ENCODE measurements around the gene GADD45G. TPM values are rescaled to one million over a fixed set of nuclear protein-coding genes. Genes with fewer than 3 reads are reported as not detected.

The GADD45G gene
- total RNA-seq, 2 donors from 2014 or later = 80.0 to 294 TPM

DNA sequence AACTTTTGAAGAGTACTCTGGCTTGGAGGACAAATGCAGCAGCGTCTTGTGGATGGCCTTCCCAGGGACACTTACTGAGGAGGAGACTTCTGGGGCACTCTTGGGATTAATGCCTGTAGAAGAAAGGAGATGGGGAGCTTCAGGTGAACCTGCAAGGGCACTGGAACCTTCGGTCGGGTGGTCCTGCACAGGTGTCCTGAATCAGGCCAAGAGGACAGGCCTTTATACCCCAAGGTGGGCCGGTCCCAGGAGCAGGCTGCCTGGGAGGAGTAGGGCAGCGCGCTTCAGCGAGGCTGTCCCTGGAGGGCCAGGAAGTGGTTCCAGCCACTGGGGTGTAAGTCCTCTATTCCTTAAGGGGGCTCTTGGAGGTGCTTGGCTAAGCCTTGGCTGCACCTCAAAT, 27.9 kb downstream of the GADD45G start:
- Histone ChIP-seq H3K9me3 (no peaks in the 10 kb centered on the region), H3K4me1 (peaks cover 0 to 15% of the 10 kb centered on the region in 2 donors), H3K27me3 (no peaks in the 10 kb centered on the region), H3K27ac (no peak overlapping the region), H3K36me3 (no peaks in the 10 kb centered on the region), H3K4me3 (no peak overlapping the region)
- TF ChIP-seq, protein P1, sequence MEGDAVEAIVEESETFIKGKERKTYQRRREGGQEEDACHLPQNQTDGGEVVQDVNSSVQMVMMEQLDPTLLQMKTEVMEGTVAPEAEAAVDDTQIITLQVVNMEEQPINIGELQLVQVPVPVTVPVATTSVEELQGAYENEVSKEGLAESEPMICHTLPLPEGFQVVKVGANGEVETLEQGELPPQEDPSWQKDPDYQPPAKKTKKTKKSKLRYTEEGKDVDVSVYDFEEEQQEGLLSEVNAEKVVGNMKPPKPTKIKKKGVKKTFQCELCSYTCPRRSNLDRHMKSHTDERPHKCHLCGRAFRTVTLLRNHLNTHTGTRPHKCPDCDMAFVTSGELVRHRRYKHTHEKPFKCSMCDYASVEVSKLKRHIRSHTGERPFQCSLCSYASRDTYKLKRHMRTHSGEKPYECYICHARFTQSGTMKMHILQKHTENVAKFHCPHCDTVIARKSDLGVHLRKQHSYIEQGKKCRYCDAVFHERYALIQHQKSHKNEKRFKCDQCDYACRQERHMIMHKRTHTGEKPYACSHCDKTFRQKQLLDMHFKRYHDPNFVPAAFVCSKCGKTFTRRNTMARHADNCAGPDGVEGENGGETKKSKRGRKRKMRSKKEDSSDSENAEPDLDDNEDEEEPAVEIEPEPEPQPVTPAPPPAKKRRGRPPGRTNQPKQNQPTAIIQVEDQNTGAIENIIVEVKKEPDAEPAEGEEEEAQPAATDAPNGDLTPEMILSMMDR (IDR thresholded peaks at IDR 0.05) = no peak
- no peak for DNase-seq (ENCODE audit: low spot score)

DNA sequence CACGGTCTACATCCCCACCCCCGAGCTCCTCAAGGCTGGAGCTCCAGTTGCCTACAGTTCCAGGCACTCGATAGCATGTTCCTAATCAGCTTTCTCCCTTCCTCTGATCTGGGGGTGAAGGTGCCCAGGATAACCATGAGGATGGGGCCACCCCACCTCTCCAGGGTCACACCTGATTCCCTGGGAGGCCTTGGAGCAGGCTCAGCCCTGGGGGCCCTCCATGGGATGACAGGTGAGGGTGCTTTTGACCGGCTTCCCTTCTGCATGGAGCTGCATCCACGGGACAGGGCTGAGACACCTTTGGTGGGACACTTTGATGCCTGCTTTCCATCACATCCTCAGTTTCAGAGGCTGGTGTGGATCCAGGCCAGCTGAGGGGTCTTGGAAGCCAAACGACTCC, 28.6 kb downstream of the GADD45G start:
- Histone ChIP-seq H3K36me3 (no peaks in the 10 kb centered on the region), H3K9me3 (no peaks in the 10 kb centered on the region), H3K4me1 (peaks cover 0 to 18% of the 10 kb centered on the region in 2 donors), H3K27ac (no peak overlapping the region), H3K27me3 (no peaks in the 10 kb centered on the region), H3K4me3 (no peak overlapping the region)
- DNase-seq (ENCODE audit: low spot score) = no peak
- TF ChIP-seq, protein P1 (IDR thresholded peaks at IDR 0.05) = no peak

DNA sequence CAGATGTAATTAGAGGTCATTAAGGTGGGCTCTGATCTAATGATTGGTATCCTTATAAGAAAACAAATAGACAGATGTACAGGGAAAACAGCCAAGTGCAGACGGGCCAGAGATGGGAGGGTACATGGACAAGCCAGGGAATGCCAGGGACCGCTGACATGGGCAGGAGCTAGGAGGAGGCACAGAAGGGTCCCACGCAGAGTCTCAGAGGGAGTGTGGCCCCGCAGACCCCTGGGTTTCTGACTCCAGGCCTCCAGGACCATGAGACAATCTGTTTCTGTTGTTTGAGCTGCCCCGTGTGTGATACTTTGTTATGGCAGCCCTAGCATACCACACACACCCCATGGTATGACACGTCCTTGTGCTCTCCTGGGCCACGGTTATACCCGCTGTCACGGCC, 29.1 kb downstream of the GADD45G start:
- Histone ChIP-seq H3K27ac (no peak overlapping the region), H3K4me3 (no peak overlapping the region), H3K4me1 (peaks cover 0 to 22% of the 10 kb centered on the region in 2 donors), H3K36me3 (no peaks in the 10 kb centered on the region), H3K27me3 (no peaks in the 10 kb centered on the region), H3K9me3 (no peaks in the 10 kb centered on the region)
- DNase-seq (ENCODE audit: low spot score) = no peak
- TF ChIP-seq, protein P1 (IDR thresholded peaks at IDR 0.05) = no peak

DNA sequence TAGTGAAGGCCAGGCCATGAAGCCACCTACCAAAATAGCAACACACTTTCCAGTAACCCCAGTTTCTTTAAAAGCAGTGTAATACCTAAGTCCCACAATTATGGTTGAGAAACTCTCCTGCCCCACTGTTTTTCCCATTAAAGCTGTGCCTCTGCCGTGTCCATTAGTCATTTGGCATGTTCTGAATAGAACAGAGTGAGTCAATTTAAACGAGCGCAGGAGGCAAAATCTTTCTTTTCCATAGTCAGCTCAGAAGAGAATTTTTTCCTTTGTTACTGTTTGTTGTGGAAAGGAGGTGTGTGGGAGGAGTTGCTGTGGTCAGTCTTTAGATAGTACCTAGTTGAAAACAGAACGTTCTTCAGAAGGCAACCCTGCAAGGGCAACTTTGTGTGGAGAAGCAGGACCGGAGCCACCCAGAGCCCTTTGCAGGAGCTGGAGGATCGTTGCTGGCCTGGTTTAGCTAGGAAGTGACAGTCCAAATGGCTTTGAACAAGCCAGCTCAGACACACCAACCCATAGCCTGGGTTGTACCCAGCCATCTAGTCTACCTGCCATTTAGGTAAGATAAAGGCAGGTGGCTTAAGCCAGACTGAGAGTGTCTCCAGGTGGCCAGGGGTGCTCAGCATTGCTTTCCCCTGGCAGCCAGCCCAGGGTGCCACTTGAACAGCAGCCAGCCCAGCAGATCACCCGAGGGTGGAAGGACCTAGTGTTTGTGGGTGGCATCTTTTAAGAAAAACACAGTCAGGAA, 30.4 kb downstream of the GADD45G start:
- no peaks in the 10 kb centered on the region for H3K27me3 ChIP-seq
- H3K4me1 ChIP-seq = peaks cover 0 to 34% of the 10 kb centered on the region in 2 donors
- H3K27ac ChIP-seq = no peak overlapping the region
- TF ChIP-seq, protein P1 (IDR thresholded peaks at IDR 0.05) = no peak
- DNase-seq (ENCODE audit: low spot score) = no peak
- no peaks in the 10 kb centered on the region for H3K9me3 ChIP-seq
- H3K36me3 ChIP-seq = no peaks in the 10 kb centered on the region
- H3K4me3 ChIP-seq = no peak overlapping the region

DNA sequence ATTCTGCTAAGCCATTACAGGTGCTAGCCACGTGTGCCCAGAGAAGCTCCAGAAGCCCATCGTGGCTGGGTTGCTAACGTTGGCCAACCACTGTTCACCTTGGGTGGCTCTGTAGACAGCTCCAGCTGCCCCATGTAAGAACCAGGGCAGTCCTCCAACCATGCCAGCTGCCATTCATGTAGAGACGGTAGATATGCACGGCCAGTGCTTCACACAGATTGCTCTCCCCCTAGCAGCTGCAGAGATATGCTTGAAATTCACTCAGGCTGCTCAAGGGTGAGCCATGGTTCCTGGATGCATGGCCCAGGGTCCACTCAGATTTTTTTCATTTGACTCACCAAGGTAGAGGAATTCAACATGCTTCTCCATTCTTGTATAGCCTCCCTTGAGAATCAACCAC, 31.0 kb downstream of the GADD45G start:
- H3K9me3 ChIP-seq = no peaks in the 10 kb centered on the region
- no peak overlapping the region for H3K27ac ChIP-seq
- TF ChIP-seq, protein P1 (IDR thresholded peaks at IDR 0.05) = no peak
- H3K4me1 ChIP-seq = peaks cover 0 to 40% of the 10 kb centered on the region in 2 donors
- H3K36me3 ChIP-seq = no peaks in the 10 kb centered on the region
- H3K27me3 ChIP-seq = no peaks in the 10 kb centered on the region
- H3K4me3 ChIP-seq = no peak overlapping the region
- no peak for DNase-seq (ENCODE audit: low spot score)

DNA sequence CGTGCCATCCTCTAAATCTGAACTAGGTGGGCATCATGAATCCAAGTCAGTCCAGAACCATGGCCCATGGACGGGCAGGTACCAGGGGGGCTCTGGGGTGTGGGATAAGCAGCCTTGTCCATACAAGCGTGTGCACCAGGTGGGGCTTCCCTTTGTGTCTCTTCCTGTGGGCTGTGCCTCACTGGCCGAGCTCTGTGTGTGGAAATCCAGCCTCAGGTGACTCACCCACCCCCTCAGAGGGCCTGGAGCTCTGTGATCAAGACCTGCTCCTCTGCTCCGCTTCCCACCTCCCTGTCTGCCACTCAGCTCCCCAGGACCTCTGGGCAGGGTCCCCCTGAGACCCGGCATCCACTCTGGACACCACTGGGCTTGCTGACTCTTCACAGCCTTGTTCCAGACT, 33.0 kb downstream of the GADD45G start:
- Histone ChIP-seq H3K9me3 (no peaks in the 10 kb centered on the region), H3K27ac (no peak overlapping the region), H3K4me3 (no peak overlapping the region), H3K4me1 (peaks cover 0 to 40% of the 10 kb centered on the region in 2 donors), H3K36me3 (no peaks in the 10 kb centered on the region), H3K27me3 (no peaks in the 10 kb centered on the region)
- TF ChIP-seq, protein P1 (IDR thresholded peaks at IDR 0.05) = no peak
- no peak for DNase-seq (ENCODE audit: low spot score)
